HEK293T (cell line): ENCODE data around the gene GYPC.

Experiments
- BHLHE40 ChIP-seq: fragments of 450-650 bp; IDR thresholded peaks from 2 replicates; pipeline ENCODE4 v1.6.1; 2016; ENCODE audit warnings: mild to moderate bottlenecking, moderate library complexity, borderline replicate concordance
- ELF4 ChIP-seq: fragments of 450-650 bp; IDR thresholded peaks from 2 replicates; pipeline ENCODE4 v1.6.1; 2017; ENCODE audit warnings: antibody characterized with exemption
- FOXA1 ChIP-seq: fragments of 450-650 bp; IDR thresholded peaks from 2 replicates; pipeline ENCODE4 v1.6.1; 2016; ENCODE audit warnings: mild to moderate bottlenecking
- FOXM1 ChIP-seq: fragments of 450-650 bp; IDR thresholded peaks from 2 replicates; pipeline ENCODE4 v1.6.1; 2017; ENCODE audit warnings: mild to moderate bottlenecking, borderline replicate concordance
- LEF1 ChIP-seq: fragments of 450-650 bp; IDR thresholded peaks from 2 replicates; pipeline ENCODE4 v1.6.1; 2017; ENCODE audit warnings: mild to moderate bottlenecking, borderline replicate concordance
- SP1 ChIP-seq: fragments of 450-650 bp; IDR thresholded peaks from 2 replicates; pipeline ENCODE4 v1.6.1; 2017
- SUZ12 ChIP-seq: fragments of 450-650 bp; IDR thresholded peaks from 2 replicates; pipeline ENCODE4 v1.6.1; 2016; ENCODE audit warnings: mild to moderate bottlenecking

DNA sequence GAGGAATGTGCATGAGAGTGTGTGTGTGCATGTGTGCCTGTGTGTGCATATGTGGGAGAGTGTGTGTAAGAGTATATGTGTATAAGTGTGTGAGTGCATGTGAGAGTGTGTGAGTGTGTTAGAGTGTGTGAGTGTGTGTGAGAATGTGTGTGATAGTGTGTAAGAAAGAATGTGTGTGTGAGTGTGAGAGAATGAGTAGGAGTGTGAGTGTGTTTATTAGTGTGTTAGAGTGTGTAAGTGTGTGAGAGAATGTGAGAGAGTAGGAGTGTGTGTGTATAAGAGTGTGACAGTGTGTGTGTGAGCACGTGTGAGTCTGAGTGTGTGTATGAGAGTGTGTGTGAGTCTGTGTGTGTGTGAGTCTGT, 21.2 kb downstream of the GYPC start:
- TF ChIP-seq BHLHE40 = no peak
- TF ChIP-seq SP1 = no peak
- no peak for TF ChIP-seq SUZ12
- no peak for TF ChIP-seq LEF1
- no peak for TF ChIP-seq FOXA1
- no peak for TF ChIP-seq ELF4
- no peak for TF ChIP-seq FOXM1
